ENCODE data around the gene RBMS3.
"Not testable (repeated sequence)": the region's sequence is repeated elsewhere in the genome, so short reads cannot be mapped to it uniquely, and the experiment has no call there.

Gene RBMS3

DNA sequence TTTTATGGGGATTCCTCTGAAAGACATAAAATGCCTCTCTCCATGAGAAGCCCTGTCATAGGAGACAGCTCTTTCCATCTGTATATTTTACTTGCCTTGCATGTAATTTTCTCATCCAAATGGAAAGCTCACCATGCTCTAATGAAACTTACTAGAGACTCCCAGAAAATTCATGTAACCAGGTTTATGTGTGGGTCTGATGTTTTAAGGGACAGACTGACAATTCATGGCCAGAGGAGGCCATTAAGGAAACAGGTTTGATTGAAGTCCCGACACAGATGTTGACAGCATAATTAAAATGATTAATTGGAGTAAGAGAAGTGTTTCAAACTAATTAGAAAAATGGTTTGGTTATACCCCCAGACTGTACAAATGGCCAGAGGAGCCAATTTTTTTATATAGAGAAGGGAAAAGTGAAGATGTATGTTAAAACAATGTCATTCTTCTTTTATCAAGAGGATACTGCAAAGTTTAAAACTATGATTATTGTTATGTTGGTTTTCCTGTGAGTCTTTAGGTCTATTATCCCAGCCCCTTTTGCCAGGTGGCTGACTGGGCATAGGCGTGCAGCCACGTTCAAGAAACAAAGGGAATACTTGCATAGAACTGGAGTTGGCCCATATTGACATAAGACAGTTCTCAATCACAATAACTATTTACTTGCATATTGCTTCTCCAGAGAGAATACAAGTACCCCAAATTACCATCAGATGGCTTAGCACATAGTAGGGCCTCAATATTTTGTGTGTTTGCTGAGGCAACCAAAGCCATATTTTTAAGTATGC, 64.8 kb downstream of the RBMS3 start:
- no peak for DNase-seq

DNA sequence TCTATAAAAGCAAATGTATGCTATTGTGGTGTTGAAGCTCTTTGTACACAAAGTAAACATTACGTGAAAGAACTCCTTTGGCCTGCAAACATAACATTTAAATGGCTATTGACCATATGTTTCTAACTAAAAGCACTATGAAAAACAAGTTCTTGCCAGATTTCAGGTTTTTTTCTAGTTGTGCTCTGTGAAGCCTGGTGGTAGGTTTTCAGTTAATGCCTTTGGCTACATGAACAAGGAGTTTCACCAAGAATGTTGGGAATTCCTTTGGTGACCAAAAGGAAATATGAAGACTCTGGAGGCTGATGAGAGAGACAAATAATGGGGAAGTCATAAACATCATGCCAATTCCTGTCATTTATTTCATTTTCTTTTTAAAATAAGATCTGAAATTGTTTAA, 66.0 kb downstream of the RBMS3 start:
- DNase-seq, result no peak

DNA sequence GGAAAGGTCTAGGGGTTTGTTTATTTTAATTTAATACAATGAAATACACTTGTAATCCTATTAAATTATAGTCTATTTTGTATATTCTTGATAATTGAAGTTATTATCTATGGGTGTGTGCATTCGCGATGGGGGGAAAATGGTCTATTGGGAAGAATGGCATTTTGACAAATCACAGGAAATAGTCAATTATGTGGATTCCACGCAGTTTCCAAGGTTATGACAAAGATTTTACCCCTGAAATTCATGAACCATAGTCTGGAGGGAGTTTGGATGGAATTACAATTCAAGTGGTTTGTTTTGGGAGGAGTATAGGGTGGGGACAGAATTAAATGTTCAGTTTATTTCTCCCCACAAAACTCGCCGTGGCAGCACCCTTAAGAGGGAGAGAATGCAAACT, 66.5 kb downstream of the RBMS3 start:
- DNase-seq, result no peak

DNA sequence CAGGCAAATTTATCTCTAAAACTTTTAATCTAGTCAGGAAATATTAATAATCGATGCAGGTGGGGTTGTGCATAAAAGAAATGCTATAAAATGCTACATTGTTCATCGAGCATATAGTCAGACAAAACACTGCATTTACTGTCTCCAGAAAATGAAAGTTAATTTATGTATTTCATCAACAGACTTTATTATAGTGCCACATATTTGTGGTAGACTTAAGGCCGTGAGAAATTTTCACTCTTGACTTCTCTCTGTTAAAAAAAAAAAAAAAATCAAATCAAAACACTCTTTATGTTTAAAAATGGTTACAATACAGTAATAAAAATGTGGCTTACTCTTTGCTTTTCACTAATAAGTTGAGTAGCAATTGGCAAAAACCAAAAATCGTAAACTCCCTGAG, 67.4 kb downstream of the RBMS3 start:
- DNase-seq, result no peak

DNA sequence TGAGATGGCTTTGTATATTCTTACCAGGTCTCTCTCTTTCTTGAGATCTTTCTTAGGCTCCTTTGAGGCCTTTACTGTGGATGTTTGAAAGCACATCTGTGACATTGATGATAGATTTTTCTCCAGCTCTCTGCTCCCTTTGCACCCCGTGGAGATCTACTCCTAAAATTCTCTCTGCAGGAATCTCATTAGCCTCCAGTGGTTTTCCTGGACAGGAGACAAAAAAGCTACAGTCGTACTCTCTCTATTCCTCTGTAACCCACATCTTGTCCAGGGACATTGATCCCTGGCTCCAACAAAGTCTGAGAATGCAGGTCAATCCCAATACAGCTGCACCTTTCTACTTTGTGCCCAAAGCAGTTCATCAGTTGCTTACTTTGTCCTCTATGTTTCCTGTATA, 68.2 kb downstream of the RBMS3 start:
- no peak for DNase-seq

DNA sequence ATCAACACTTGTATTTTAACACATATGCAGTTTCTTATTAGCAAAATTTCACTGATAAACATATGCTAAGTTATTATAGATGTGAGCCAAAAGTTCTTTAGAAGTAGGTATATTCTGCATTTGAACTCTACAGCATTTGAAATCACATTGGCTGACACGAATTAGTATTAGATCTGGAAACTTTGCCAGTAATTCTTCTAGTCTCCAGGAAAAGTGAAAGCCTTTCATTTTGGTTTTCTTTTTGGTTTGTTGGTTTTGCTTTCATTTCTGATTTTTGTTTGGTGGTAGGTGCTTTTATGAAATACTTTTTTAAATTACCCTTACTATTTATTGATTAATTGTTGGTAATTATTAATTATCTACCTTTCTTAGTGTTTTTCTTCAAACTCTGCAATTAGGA, 72.9 kb downstream of the RBMS3 start:
- DNase-seq, result no peak

DNA sequence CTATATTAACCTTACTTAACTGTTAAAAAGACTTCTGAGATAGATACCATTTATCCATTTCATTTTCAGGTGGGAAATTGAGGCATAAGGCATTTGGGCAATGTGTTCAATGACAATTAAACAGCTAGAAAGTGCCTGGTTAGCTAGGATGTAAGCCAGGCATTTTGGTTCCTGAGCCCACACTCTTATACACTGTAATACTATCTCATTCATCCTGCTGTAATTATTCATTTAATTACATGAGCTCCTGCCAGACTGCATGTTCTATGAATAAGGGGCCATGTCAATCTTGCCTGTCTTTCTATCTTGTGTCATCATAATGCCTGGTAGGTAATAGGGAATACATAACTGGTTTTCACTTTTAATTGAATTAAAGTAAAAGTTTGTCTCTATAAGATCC, 74.0 kb downstream of the RBMS3 start:
- no peak for DNase-seq

DNA sequence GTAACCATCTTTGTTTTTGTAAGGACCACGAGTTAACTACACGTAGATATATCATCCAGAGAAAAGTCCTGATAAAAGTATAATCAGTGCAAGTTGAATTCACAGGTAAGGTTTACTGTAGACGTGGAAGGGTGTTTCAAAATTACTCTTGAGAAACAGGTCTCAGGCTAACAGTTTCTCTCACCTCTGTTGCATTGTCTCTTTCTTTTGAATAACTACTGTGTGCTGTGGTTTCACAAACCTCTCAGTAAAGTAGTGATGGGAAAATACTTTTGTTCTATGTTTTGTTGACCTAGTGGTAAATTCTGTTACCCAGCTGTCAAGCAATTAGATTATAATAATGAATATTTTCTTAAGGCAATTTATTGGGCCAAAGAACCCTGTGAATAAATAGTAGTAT, 75.2 kb downstream of the RBMS3 start:
- DNase-seq, result no peak

DNA sequence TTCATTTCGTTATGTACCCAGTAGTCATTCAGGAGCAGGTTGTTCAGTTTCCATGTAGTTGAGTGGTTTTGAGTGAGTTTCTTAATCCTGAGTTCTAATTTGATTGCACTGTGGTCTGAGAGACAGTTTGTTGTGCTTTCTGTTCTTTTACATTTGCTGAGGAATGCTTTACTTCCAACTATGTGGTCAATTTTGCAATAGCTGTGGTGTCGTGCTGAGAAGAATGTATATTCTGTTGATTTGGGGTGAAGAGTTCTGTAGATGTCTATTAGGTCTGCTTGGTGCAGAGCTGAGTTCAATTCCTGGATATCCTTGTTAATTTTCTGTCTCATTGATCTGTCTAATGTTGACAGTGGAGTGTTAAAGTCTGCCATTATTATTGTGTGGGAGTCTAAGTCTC, 79.4 kb downstream of the RBMS3 start:
- DNase-seq, result not testable (repeated sequence)

DNA sequence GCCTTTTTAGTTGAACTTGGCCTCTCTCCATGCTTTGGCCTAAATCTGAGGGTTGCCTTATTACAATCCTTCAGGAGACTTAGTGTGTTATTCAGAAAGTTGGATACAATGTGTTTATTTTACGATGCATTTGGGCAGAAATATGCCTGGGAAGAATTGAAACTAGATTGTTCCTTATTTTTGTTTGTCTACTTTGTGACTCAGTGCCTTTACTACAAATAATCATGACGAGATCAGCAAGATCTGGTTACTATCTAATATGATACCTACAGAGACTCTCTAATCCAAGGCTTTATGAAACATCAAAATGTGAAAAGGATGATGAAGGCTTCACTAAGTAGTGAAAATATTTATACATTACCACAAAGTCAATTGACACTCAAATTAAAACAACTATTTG, 82.2 kb downstream of the RBMS3 start:
- DNase-seq, result no peak

DNA sequence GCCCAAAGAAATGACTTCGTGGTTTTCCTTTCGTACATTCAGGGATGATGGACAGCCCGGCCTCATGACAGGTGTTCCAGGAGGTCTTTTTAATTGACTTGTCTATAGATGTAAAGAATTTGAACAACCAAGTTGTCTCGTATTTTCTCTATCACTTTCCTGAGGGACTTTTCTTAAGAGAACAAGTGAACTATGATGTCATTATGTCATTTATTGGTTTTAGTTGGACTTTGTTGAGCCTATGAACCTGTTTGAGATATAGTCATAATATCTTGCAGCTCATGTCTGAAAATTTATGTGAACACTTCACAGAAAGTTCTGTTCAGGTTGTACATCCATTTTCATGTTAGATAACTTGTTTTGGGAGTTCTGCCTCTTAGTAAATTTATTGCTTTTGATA, 89.2 kb downstream of the RBMS3 start:
- DNase-seq, result no peak

DNA sequence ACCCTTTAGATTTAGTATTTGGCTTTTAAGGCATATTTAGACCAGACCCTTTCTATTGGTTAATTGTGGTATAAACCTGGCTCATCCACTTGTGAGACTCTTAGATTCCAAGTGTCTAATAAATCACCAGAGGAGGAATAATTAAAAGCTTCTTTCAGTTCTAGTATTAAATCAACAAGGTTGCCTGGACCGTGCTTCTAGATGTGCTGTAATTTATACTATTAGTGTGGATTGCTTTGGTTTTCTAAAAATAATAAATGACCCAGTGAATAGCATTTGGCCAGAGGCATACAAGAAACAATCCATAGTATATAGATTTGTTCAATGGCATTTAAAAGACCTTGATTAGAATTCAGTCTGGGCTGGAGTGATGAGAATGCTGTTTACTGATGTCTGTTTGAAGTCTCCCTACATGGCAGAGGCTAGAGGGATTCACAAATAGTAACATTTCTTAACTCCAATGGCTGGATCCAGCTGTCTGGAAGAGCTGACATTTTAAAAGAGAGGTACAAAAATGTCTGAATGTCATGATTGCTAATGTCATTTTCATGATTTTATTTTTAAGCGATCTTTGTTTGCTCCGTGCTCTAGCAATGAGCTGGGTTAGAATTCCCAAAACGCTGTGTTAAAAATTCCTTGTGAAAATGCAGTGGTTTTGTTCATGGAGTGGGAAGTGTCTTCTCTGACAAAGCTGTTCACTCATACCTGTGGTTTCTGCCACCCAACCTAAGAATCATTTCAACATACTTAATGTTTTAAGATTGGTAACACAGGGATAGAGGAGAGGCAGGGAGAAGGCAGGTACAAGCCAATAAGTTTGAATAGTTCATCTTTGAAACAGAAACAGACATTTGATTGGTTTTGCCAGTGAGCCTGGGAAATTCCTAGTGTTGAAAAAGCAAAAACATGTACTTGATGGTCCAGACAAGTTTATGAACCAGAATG, 89.9 kb downstream of the RBMS3 start:
- DNase-seq, result no peak

DNA sequence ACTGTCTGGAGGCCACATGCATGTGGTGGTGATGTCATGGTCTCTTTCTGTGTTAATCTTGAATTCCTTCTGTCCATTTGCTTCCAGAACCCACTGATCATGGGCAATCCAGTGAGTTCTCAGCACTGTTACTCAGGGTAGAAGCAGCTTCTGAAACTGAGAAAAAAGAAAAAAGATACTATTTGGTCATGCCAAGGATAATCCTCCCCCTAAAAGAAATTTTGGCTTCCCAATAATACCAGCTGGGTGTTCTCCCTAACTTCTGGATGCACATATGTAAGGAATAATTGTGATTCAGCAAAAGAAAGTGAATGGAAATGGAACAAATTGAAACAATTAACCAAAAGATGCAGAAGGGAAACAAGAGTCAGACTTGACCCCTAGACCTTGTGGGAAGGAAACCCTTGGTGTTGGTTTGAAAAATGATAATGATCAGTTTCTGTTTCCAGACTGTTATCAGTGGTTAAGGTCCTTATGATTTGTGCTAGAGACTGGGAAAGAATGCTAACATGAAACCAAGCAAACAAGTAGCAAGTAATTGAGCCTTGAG, 92.3 kb downstream of the RBMS3 start:
- no peak for DNase-seq

DNA sequence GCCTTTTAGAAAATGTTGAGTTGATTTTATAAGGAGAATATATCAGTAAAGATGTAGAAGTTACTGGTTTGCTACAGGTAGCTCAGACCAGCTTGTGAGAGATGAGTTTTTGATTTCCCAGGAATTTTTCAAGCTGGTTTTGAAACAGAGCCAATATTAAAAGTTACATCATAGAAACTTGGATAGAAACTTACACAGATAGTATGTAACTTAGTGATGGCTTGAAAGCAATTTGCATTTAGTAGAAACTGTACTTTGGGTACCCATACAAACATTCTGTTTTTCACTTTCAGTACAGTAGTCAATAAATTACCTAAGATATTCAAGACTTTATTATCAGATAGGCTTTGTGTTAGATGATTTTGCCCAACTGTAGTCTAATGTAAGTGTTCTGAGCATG, 93.4 kb downstream of the RBMS3 start:
- no peak for DNase-seq

DNA sequence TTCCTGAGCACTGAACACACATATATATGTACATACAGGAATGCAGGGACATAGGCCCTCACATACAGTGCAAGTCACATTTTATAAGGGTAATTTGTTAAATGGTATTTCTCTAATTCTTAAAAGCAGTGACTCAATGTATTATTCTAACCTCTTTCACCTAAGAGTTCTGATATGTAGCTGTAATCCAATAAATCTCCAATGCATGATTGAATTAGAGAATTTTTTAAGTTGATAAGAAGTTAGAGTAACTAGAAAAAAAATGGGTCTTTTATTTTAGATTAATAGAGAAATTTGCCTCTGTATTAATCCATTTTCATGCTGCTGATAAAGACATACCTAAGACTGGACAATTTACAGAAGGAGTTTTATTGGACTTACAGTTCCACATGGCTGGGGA, 98.2 kb downstream of the RBMS3 start:
- no peak for DNase-seq

DNA sequence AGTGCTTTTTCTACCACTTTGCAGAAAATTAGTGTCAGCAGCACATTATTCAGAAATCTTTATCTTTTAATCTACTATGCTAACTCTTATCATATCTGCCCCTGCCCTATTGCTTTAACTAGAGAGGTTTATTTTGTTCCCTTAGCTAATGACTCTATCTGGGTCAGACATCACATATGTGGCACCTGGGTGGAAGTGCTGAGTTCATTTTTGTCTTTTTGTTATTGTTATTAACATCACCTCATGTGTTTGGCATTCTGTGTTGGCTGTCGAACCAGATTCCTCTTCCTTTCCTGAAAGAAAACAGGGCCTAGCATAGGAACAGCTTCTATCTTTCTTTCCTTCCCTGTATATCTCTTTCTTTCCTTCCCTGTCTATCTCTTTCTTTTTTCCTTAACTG, 100.7 kb downstream of the RBMS3 start:
- no peak for DNase-seq

DNA sequence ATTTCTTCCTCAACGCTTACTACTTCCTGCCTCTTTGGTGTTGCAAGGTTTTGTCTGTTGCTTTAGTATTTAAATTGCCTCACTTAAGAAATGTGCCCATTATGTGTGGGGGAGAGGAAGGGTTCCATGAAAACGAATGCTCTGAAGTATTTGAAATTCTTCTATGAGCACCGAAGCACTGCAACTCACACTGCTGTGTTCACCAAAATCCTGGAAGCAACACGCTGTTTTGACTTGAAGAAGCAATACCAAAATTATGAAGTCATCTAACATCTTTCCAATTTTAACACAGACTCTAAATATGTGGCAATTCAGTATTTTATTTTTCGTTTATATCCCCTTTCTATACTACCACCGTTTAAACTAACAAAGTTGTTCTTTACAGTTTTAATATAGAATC, 101.5 kb downstream of the RBMS3 start:
- DNase-seq, result no peak

DNA sequence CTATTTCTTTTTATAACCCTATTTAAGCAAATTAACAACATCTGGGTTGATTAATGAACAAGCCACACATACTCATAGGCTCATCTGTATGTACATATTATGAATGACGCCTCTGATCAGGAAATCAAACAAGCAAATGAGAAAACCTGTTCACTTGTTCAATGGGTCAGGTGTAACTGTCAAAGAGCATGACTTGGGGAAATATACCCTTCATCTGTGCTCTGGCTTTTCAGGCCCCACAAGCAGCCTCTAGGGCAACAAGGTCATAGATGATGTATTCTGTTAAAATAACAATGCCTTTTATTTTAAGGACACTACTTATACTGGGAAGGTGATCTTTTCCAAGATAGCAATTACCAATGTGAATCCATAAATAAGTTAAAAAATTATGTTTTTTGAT, 102.0 kb downstream of the RBMS3 start:
- no peak for DNase-seq

DNA sequence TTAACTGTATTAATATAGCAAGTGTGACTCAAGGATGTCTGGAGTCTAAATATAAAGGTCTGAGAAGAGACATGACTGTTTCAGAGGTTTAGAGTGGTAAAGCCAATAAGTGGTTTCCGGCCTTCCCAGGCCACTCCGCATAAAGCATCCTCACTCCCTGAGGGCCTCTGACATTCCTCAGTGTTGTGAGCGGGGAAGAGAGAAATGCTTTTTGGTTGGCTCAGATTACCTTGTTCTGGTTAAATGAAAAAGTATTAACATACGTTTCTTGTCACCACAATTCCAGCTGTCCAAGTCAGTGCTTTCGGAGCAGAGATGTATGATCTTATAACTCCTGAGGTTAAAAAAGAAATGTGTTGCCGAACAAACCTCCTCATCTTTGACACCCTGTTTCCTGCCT, 103.8 kb downstream of the RBMS3 start:
- DNase-seq, result no peak

DNA sequence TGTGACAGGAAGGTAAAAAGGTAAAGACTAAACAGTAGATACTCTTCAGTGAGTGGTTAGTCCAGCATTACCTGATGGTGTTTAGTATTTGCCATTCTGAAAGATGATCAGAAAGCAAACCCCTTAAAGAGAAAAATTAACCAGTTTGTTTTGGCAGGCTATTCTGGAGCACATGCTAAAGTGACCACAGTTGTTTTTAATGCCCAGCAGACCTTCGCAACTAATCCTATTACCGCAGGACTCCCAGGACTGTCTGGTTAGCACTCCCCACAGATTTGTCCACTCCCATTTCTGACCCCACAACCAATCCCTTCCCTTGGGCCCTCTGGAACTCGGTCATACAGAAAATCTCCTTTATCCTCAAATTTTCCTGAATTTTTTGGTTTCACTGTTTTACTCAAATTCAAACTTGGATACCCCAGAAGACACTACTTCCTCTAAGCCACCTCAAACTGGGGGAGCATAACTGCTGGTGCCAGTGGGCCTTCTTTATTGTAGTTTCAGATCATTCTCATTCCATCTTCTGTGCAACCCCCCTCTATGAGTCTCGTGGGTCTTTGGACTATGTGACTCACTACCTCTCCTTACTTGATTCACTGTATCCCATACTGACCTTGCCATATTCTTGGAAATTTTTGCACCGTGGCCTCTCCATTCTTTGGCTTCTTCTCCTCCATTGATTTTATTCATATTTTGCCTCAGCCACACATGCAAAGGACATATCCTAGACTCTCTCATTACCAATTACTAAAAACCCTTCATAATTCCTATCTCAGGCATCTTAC, 104.4 kb downstream of the RBMS3 start:
- no peak for DNase-seq

DNA sequence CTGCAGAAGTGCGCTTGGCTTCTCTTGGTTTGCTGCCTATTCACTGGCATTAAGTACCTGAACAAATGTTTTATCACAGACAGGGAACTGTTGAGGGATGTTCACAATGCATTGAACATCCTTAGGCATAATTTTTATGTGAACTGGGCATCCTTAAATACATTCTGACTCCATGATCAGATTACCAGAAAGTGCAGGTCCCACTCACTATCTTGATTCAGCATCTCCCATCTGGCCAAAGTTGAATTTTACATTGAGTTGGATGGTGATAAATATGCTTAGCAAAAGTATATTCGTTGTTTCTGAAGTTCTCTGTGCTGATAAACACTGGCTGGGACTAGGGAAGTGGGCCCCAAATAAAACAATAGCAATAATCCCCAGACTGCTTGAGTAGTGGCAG, 108.5 kb downstream of the RBMS3 start:
- no peak for DNase-seq

DNA sequence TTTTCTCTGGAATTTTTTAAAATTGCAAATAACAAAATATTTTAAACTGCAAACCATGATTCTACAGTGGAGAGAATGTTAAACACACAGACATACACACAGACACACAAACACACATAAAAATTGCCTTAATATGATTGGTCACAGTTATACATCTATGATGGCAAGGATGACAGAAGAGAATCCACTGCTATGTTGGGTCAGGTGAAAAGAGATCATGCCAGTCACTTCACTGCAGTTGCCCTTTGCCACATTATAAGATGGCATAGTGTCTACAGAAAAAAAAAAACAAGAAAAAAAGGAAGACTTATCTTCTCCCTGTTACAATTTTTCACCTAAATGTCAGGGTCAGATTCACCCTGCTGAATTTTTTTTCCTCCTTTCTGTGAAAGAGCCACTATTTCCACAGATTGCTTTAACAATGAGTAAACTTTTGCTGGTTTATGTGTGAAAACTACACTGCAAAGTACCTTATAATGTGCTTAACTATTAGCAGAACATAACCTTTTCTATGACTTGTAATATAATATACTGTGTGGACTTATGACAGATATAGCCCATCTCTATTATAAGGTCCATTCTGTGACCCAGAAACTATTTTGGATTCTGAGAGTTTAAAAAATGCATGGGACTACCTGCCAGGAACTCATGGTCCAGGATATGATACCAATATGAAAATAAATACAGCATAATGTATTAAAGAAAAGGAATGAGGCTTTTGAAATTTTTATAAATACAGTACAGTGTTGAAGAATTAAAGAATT, 111.9 kb downstream of the RBMS3 start:
- DNase-seq, result no peak

All from stimulated activated CD4-positive, alpha-beta T cell treated with anti-CD3 and anti-CD28 coated beads, Interleukin-1b, Interleukin-23, amount 100 ng/mL, for 48 hours (primary cell).